HEK293 (cell line): ENCODE data around the gene GSTM4.

Experiments used
- MYNN ChIP-seq: fragments of 450-650 bp; formaldehyde crosslinking; IDR thresholded peaks from 2 replicates; pipeline ENCODE4 v1.5.1; 2016; ENCODE audit warnings: missing biosample characterization, missing genetic modification characterization, borderline replicate concordance
- ZNF600 ChIP-seq: fragments of 450-650 bp; formaldehyde crosslinking; IDR thresholded peaks from 2 replicates; pipeline ENCODE4 v1.5.1; 2016; ENCODE audit warnings: missing biosample characterization, missing genetic modification characterization
- ZNF843 ChIP-seq: fragments of 450-650 bp; formaldehyde crosslinking; IDR thresholded peaks from 2 replicates; pipeline ENCODE4 v1.5.1; 2016; ENCODE audit warnings: missing biosample characterization, missing genetic modification characterization
- TF ChIP-seq, protein P1 (sequence below): fragments of 450-650 bp; formaldehyde crosslinking; IDR thresholded peaks from 2 replicates; pipeline ENCODE4 v1.5.1; 2016; ENCODE audit warnings: missing biosample characterization, missing genetic modification characterization

DNA sequence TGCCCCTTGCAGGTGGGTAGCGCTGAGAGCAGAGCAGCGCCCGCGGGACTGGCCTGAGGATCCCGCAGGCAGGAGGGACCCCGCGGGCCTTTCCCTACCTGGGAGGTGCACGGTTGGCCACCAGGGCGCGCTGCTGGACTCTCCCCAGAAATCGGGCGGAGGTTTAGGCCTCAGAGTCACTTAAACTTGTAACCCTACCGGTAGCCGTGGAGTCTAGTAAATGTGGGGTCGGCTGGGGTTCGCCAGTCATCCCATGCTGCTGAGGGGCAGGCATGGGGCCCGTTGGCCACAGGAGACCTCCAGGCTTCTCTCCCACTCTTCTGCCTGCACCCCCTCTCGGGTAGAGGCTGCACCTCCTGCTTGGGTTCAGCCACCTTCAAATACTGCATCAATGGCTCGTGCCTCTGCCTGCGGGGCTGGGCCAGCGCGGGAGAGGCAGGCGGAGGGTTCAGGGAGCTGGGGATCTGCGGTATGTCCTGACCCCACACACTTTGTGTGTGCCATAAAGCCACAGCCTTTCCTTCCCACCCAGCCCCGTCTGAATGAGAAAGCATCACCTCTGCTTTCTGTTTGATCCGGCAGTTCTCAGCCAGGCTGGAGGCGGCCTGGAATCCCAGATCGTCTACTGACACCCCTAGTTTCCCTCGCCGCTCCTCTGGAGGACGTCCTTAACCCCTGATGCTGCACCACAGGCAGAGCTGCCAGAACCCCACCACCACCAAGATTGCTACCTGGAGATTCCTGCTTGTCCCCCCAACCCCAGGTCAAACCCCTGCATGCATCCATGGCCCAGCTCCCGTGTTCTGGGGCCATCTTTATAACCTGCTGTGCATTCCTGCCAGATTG is 12.3 kb upstream of the GSTM4 start:
- TF ChIP-seq, protein P1, sequence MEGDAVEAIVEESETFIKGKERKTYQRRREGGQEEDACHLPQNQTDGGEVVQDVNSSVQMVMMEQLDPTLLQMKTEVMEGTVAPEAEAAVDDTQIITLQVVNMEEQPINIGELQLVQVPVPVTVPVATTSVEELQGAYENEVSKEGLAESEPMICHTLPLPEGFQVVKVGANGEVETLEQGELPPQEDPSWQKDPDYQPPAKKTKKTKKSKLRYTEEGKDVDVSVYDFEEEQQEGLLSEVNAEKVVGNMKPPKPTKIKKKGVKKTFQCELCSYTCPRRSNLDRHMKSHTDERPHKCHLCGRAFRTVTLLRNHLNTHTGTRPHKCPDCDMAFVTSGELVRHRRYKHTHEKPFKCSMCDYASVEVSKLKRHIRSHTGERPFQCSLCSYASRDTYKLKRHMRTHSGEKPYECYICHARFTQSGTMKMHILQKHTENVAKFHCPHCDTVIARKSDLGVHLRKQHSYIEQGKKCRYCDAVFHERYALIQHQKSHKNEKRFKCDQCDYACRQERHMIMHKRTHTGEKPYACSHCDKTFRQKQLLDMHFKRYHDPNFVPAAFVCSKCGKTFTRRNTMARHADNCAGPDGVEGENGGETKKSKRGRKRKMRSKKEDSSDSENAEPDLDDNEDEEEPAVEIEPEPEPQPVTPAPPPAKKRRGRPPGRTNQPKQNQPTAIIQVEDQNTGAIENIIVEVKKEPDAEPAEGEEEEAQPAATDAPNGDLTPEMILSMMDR (tag by site-specific recombination): peak; percentile 89
- TF ChIP-seq MYNN (tag by site-specific recombination) (no peak), ZNF600 (tag by site-specific recombination) (no peak), ZNF843 (tag by site-specific recombination) (no peak)
